ENCODE results near the gene EBF3.

Gene EBF3

GRCh38 chr10:129870474-129870757 lies 93.7 kb downstream of the EBF3 start:
- no peak for TF ChIP-seq CTCF (IDR thresholded peaks at IDR 0.05; ENCODE audit: control extremely low read depth, extremely low read depth, low read depth, missing control alignments)
- CTCF ChIA-PET = interaction anchor here (0.9 kb wide), 1 partner anchor 12 kb away, joined by 3 read pairs; no protein-coding TSS in a partner anchor
- POLR2A ChIA-PET = no interaction called here
- no peak for DNase-seq (ENCODE audit: extremely low spot score)

- DNase-seq (ENCODE audit: extremely low spot score) = no peak
- ChIA-PET CTCF (interaction anchor here (0.9 kb wide), 1 partner anchor 12 kb away, joined by 3 read pairs; no protein-coding TSS in a partner anchor), POLR2A (no interaction called here)
- no peak for TF ChIP-seq CTCF (IDR thresholded peaks at IDR 0.05; ENCODE audit: control extremely low read depth, extremely low read depth, low read depth, missing control alignments)
Observed at GRCh38 chr10:129869596-129870473, 94.2 kb downstream of the EBF3 start.

GRCh38 chr10:129868449-129869035 lies 95.5 kb downstream of the EBF3 start:
- CTCF ChIA-PET = no interaction called here
- DNase-seq (ENCODE audit: extremely low spot score) = no peak
- POLR2A ChIA-PET = no interaction called here
- TF ChIP-seq CTCF (IDR thresholded peaks at IDR 0.05; ENCODE audit: control extremely low read depth, extremely low read depth, low read depth, missing control alignments) = no peak

- TF ChIP-seq CTCF (IDR thresholded peaks at IDR 0.05; ENCODE audit: control extremely low read depth, extremely low read depth, low read depth, missing control alignments) = no peak
- CTCF ChIA-PET = no interaction called here
- DNase-seq (ENCODE audit: extremely low spot score) = no peak
- POLR2A ChIA-PET = no interaction called here
Observed at GRCh38 chr10:129867631-129868179, 96.4 kb downstream of the EBF3 start.

GRCh38 chr10:129866894-129867293 lies 97.2 kb downstream of the EBF3 start:
- ChIA-PET CTCF (no interaction called here), POLR2A (no interaction called here)
- DNase-seq (ENCODE audit: extremely low spot score) = no peak
- TF ChIP-seq CTCF (IDR thresholded peaks at IDR 0.05; ENCODE audit: control extremely low read depth, extremely low read depth, low read depth, missing control alignments) = no peak

GRCh38 chr10:129865960-129866359 lies 98.1 kb downstream of the EBF3 start:
- ChIA-PET POLR2A (no interaction called here), CTCF (no interaction called here)
- TF ChIP-seq CTCF (IDR thresholded peaks at IDR 0.05; ENCODE audit: control extremely low read depth, extremely low read depth, low read depth, missing control alignments) = no peak
- no peak for DNase-seq (ENCODE audit: extremely low spot score)
